NCI-H2196 (cell line): ENCODE measurements around the gene CCDC24.

Experiments used
- DNase-seq: peaks from one replicate; lab custom pipeline; 2025; ENCODE audit not compliant: unreplicated experiment; lab: John Stamatoyannopoulos, UW

Gene CCDC24

GRCh38 chr1:43996733-43997115, 5.3 kb downstream of the CCDC24 start:
- no peak for DNase-seq

DNA sequence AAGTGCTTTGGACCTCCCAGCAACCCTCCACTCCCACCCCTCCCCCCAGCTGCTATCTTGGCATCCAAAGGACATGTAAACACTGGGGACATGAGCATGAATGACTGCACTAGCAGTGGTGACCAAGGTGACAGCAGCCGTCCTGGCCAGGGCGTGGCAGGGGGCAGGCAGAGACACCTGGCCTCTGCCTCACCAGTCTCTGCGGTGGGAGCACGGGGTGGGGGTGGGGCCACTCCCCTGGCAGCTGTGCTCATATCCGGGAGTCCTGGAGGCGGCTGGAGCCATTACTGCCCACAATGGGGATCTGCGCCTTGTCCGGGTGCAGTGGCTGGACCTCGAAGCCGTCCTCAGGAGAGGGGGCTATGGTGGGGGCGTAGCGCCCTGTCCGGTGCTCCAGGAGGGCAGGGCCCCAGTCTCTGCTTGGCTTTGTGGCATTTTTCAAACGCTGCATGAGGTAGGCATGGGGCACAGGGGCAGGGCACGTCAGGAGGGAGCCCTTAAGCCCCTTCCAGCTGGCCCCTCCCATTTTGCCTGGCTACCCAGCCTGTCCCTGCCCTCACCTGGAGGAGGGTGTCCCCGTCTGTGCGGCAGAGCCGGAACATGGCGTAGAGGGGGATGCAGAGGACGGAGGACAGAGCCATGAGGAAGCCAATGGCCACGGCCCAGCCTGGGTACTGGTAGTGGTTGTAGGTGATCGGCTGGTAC, 6.0 kb downstream of the CCDC24 start:
- no peak for DNase-seq

DNA sequence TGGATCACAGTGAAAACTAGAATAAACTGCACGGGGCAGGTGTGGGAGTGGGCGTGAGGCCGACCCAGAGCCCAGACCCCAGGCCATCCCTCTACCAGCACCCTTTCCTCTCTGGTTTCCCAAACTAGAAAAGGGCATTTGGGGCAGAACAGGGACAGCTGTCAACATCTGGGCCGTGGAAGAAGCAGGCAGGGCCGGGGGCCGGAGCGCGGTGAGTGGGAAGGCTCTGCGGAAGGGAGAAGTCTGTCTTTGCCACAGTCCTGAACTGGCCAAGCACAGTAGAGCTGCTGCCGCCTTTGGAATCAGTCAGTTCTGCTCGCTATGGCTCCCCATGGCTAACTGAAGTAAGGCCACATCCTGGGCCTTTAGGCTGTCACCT, 6.6 kb downstream of the CCDC24 start:
- DNase-seq: no peak

- DNase-seq: no peak
Observed at GRCh38 chr1:43999455-43999854, 8.1 kb downstream of the CCDC24 start.

DNA sequence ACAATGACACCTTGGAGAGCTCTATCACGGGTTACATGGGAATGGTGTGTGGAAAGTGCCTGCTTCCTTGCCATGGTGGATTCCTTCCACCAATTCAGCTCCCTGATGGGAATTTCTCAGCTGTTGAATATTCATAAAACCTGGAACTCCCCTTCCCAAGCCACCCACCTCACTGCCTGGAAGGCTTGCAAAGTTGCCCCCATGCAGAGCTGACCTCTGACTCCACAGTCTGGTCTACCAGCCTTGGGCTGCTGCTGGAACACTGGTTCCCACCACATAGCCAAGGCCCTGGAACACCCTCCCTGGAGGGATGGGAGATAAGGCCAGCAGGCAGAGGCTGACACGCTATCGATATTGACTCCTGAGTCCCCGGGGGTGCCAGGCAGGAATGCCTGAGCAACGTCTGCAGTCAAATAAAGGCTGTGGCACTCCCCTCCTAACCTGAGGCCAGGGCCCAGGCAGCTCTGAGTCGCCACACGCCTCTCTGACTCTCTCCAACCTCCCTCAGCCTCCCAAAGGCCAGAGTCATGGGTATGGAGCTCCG, 8.8 kb downstream of the CCDC24 start:
- no peak for DNase-seq

- DNase-seq: no peak
Observed at GRCh38 chr1:44002165-44002564, 10.8 kb downstream of the CCDC24 start.

GRCh38 chr1:44002606-44003157, 11.3 kb downstream of the CCDC24 start:
- no peak for DNase-seq

GRCh38 chr1:44008259-44008658, 16.9 kb downstream of the CCDC24 start:
- no peak for DNase-seq

DNA sequence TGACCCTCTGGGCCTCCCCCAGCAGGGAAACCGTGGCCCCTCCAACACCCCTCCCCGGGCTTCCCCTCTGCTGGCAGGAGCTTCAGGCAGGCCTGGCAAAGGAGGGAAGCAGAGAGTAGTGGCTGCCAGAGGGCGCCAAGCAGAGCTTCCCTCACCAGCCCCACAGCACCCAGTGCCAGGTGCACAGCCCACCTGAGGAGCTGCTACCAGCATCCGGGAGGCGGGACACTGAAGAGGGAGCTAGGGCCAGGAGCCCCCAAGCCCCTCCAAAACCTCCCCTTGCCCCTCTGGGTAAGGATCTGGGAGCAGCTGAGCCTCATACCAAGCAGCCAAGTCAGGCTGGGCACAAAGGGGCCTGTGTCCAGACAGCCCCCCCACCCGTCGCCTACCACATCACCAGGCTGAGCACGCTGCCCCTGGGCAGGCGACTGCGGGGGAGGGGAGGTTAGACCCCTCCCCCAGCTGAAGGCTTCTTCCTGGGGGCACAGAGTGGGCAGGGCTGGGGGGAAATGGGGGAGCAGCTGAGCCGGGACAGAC, 19.6 kb downstream of the CCDC24 start:
- DNase-seq: no peak

GRCh38 chr1:44012404-44012803, 21.0 kb downstream of the CCDC24 start:
- DNase-seq: peak; percentile 7

GRCh38 chr1:44012941-44013609, 21.7 kb downstream of the CCDC24 start:
- no peak for DNase-seq

DNA sequence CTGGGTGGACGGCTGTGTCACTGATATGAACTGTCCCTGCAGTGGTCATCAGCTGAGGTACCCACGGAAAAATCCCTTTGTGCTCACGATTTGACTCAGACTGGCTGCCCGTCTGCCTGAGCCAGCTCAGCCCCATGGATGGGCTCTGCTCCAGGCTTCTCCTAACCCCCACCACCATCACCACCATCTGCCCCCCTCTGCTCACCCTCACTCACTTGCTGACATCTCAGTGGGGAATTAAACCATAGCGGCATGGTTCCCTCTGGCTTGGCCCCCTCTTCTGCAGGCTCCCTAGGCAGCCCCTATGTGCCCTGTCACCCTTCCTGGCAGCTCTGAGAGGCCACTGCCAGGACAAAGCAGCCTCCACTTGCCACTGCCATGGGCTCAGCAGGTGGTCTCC, 22.6 kb downstream of the CCDC24 start:
- no peak for DNase-seq

GRCh38 chr1:44014365-44015104, 23.1 kb downstream of the CCDC24 start:
- DNase-seq: no peak

GRCh38 chr1:44015206-44015605, 23.8 kb downstream of the CCDC24 start:
- DNase-seq: no peak

DNA sequence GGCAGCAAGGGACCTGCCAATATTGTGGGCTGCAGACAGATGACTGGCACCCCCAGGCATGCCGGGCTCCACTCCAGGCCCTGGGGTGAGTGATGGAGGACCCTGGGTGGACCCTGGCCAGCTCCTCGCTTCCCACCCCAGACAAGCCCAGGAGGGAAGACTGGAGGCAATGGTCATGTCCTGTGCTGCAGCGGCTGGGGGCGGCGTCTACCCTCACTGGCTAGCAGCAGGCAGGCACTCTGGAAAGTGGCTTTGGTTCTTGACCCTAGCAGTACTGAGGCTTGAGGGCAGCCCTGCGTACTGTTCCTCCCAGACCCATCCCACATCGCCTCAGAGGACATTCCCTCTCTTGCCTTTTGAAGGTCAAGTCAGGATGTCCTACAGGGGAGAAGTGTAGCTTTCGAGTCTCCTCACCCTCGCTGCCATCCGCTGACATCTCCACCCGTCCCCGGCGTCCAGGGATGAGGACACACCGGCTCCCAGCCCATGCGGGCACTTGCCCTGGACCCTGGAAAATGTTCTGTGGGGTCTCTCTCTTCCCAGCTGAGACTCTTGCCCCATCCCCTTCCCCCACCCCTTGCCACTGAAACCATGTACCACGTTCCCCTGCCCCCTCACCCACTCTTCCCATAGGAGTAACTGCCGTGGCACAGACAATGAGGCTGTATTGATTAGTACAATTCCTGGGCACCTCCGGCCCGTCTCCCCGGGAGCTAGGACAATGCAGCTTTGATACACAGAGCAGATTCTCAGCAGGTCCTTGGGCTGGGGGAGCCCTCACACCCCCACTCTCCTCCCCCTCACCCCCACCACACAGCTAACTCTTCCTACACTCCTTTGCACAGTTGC, 24.9 kb downstream of the CCDC24 start:
- no peak for DNase-seq

DNA sequence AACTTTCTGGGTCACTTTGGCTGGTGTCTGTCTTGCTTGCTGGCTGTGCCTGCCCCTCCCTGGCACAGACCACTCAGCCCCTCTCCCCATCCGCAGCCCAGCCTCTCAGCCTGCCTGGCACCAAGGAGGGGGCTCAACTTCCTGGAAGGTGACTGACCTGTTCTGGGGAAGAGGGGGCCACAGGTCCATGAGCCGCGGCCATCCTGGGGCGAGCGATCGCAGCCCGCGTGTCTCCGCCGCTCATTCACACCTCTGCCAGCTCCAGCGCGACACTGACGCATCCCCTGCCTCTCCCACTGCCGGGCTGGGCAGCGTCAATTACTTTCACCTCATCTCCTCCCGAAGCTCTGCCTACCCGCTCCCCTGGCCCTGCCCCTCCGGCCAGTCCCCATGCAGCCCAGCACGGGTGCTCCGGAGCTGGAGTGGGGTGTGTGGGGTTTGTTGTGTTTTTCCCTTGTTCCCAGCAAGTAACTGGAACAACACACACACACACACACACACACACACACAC, 25.5 kb downstream of the CCDC24 start:
- DNase-seq: no peak

- DNase-seq: no peak
Observed at GRCh38 chr1:44019466-44019948, 28.1 kb downstream of the CCDC24 start.

- DNase-seq: no peak
Observed at GRCh38 chr1:44020464-44020863, 29.1 kb downstream of the CCDC24 start.

DNA sequence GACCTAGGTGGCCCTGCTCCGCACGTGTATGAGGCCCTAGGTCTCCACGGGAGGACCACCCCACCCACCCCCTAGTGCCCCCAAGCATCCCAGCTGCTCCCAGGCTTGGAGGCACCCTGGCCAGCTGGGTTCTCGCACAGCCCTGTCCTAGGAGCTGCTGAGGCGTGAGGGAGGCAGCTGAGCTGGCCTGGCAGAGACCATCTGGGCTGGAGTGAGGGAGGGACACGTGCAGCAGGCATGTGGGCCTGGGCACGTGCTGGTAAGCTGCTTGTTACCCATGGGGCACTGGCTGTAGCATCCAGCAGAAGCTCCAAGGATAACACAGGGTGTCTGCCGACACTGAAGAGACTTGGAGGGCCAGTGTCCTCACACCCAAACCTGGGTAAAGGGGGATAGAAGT, 29.8 kb downstream of the CCDC24 start:
- no peak for DNase-seq
